MM.1S (cell line): ENCODE results near the gene CHST15.

ENCODE experiments used
- DNase-seq: peaks from one replicate; pipeline ENCODE4 v3.0.0-alpha.2; 2015
- H2AFZ ChIP-seq: fragments of 300-600 bp; sonication (generic); 2 replicates; pipeline ENCODE4 v1.6.0; 2016; ENCODE audit warnings: antibody characterized with exemption, low read length
- H3F3A ChIP-seq: fragments of 300-600 bp; sonication (generic); 2 replicates; pipeline ENCODE4 v1.6.1; 2016; ENCODE audit warnings: mild to moderate bottlenecking, antibody characterized with exemption, low read length, moderate library complexity, mixed read lengths; ENCODE audit not compliant: insufficient read depth
- H3K27ac ChIP-seq: fragments of 300-600 bp; sonication (generic); 2 replicates; pipeline ENCODE4 v1.5.1; 2016; ENCODE audit warnings: mild to moderate bottlenecking, low read length
- H3K27me3 ChIP-seq: fragments of 300-600 bp; sonication (generic); replicated peaks from 2 replicates; pipeline ENCODE4 v1.6.0; 2016; ENCODE audit warnings: low read length; ENCODE audit not compliant: insufficient read depth
- H3K36me3 ChIP-seq: fragments of 300-600 bp; sonication (generic); replicated peaks from 2 replicates; pipeline ENCODE4 v1.6.1; 2016; ENCODE audit warnings: mild to moderate bottlenecking, low read length, mixed read lengths; ENCODE audit not compliant: insufficient read depth
- H3K4me1 ChIP-seq: fragments of 300-600 bp; sonication (generic); 2 replicates; pipeline ENCODE4 v1.6.1; 2016; ENCODE audit warnings: low read length, mixed read lengths
- H3K4me2 ChIP-seq: fragments of 300-600 bp; sonication (generic); 2 replicates; pipeline ENCODE4 v1.6.0; 2016; ENCODE audit warnings: low read depth, low read length
- H3K4me3 ChIP-seq: fragments of 300-600 bp; sonication (generic); 2 replicates; pipeline ENCODE4 v1.5.1; 2016; ENCODE audit warnings: low read length, mixed read lengths
- H3K79me2 ChIP-seq: fragments of 300-600 bp; sonication (generic); 2 replicates; pipeline ENCODE4 v1.6.1; 2016; ENCODE audit warnings: mixed run types, low read length, mixed read lengths
- H3K9ac ChIP-seq: fragments of 300-600 bp; sonication (generic); 2 replicates; pipeline ENCODE4 v1.6.1; 2016; ENCODE audit warnings: low read length, mixed read lengths
- H3K9me2 ChIP-seq: fragments of 300-600 bp; sonication (generic); replicated peaks from 2 replicates; pipeline ENCODE4 v1.6.1; 2016; ENCODE audit warnings: mild to moderate bottlenecking, low read length, mixed read lengths; ENCODE audit not compliant: insufficient read depth
- H3K9me3 ChIP-seq: fragments of 300-600 bp; sonication (generic); replicated peaks from 2 replicates; pipeline ENCODE4 v1.6.1; 2016; ENCODE audit warnings: mild to moderate bottlenecking, low read length, mixed read lengths; ENCODE audit not compliant: insufficient read depth
- H4K20me1 ChIP-seq: fragments of 300-600 bp; sonication (generic); 2 replicates; pipeline ENCODE4 v1.6.1; 2016; ENCODE audit warnings: mild to moderate bottlenecking, low read length, moderate library complexity, mixed read lengths; ENCODE audit not compliant: insufficient read depth
- EZH2 ChIP-seq: fragments of 300-600 bp; sonication (generic); optimal IDR thresholded peaks from 2 replicates; pipeline ENCODE3; 2017; ENCODE audit warnings: low read depth, mild to moderate bottlenecking, antibody characterized with exemption, low read length, mixed read lengths
- EZH2phosphoT487 ChIP-seq: fragments of 300-600 bp; sonication (generic); IDR thresholded peaks from 2 replicates; pipeline ENCODE4 v1.6.1; 2018; ENCODE audit warnings: antibody characterized with exemption, low read length
- TF ChIP-seq, protein P1 (sequence below): fragments of 300-600 bp; sonication (generic); IDR thresholded peaks from 2 replicates; pipeline ENCODE4 v1.5.1; 2016; ENCODE audit warnings: antibody characterized with exemption, low read length, mixed read lengths

Gene CHST15

GRCh38 chr10:124074501-124075109 is 18.8 kb downstream of the CHST15 start:
- TF ChIP-seq, protein P1, sequence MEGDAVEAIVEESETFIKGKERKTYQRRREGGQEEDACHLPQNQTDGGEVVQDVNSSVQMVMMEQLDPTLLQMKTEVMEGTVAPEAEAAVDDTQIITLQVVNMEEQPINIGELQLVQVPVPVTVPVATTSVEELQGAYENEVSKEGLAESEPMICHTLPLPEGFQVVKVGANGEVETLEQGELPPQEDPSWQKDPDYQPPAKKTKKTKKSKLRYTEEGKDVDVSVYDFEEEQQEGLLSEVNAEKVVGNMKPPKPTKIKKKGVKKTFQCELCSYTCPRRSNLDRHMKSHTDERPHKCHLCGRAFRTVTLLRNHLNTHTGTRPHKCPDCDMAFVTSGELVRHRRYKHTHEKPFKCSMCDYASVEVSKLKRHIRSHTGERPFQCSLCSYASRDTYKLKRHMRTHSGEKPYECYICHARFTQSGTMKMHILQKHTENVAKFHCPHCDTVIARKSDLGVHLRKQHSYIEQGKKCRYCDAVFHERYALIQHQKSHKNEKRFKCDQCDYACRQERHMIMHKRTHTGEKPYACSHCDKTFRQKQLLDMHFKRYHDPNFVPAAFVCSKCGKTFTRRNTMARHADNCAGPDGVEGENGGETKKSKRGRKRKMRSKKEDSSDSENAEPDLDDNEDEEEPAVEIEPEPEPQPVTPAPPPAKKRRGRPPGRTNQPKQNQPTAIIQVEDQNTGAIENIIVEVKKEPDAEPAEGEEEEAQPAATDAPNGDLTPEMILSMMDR, result no peak
- TF ChIP-seq EZH2 (no peak), EZH2phosphoT487 (no peak)
- Histone ChIP-seq H3K4me1 (peaks cover 97% of the 10 kb centered on the region), H2AFZ (no peak overlapping the region)

DNA sequence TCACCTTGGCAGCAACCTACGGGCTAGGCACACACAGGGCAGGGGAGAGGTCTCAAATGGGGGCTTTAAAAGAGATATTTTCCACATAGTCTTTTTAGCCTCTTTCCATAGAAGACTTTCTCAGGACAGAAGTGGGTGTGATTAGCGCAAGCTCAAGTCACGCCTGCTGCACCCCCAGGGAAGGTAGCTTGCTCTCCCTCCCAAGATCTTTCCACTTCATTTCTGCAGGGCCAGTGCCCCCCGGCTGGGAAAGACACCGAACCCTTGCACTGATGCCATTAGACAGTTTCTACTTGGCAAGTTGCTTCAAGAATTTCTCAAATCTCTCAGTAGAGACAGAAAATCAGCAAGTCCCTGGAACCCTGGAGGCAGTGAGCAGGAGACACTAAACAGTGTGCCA is 19.4 kb downstream of the CHST15 start:
- Histone ChIP-seq H4K20me1 (no peaks in the 10 kb centered on the region), H3K4me1 (peaks cover 97% of the 10 kb centered on the region), H3K4me3 (no peak overlapping the region), H3F3A (peaks cover 91% of the 10 kb centered on the region), H3K9me2 (no peaks in the 10 kb centered on the region), H3K27ac (peak overlapping the region; percentile 97; the same call in 1 of the 2 replicates), H3K36me3 (no peaks in the 10 kb centered on the region), H3K79me2 (peaks cover 87% of the 10 kb centered on the region), H2AFZ (no peak overlapping the region), H3K4me2 (peak overlapping the region; percentile 82), H3K9ac (no peak overlapping the region), H3K27me3 (no peaks in the 10 kb centered on the region), H3K9me3 (no peaks in the 10 kb centered on the region)
- DNase-seq, result no peak
- no peak for TF ChIP-seq EZH2phosphoT487
- TF ChIP-seq, protein P1, result no peak
- no peak for TF ChIP-seq EZH2

More at GRCh38 chr10:124074501-124075109, 18.8 kb downstream of the CHST15 start:
- no peaks in the 10 kb centered on the region for H3K9me3 ChIP-seq
- H3K4me3 ChIP-seq, result peak overlapping the region; percentile 14; the same call in 1 of the 2 replicates
- H3K4me2 ChIP-seq, result peak overlapping the region; percentile 59
- no peaks in the 10 kb centered on the region for H3K36me3 ChIP-seq
- peak overlapping the region; percentile 97 for H3K27ac ChIP-seq
- H3K9me2 ChIP-seq, result no peaks in the 10 kb centered on the region
- no peaks in the 10 kb centered on the region for H4K20me1 ChIP-seq
- H3K9ac ChIP-seq, result peak overlapping the region; percentile 28; the same call in 1 of the 2 replicates
- H3F3A ChIP-seq, result peaks cover 91% of the 10 kb centered on the region
- peaks cover 87% of the 10 kb centered on the region for H3K79me2 ChIP-seq
- DNase-seq, result peak; percentile 45
- no peaks in the 10 kb centered on the region for H3K27me3 ChIP-seq

GRCh38 chr10:124072541-124072940 is 20.9 kb downstream of the CHST15 start:
- peak; percentile 69 for DNase-seq
- H3F3A ChIP-seq, result peaks cover 92% of the 10 kb centered on the region
- TF ChIP-seq, protein P1, result no peak
- H3K79me2 ChIP-seq, result peaks cover 85% of the 10 kb centered on the region
- H3K4me2 ChIP-seq, result peak overlapping the region; percentile 82
- 0 out of 2 replicates have a peak overlapping the region, but pooled peaks have one; percentile 8 for H3K4me3 ChIP-seq
- H4K20me1 ChIP-seq, result no peaks in the 10 kb centered on the region
- no peaks in the 10 kb centered on the region for H3K9me3 ChIP-seq
- H3K9ac ChIP-seq, result peak overlapping the region; percentile 56; the same call in 1 of the 2 replicates
- H3K27ac ChIP-seq, result peak overlapping the region; percentile 97
- H3K9me2 ChIP-seq, result no peaks in the 10 kb centered on the region
- H3K27me3 ChIP-seq, result no peaks in the 10 kb centered on the region
- H3K4me1 ChIP-seq, result peaks cover 95% of the 10 kb centered on the region
- H2AFZ ChIP-seq, result no peak overlapping the region
- no peaks in the 10 kb centered on the region for H3K36me3 ChIP-seq
